H1 (cell line): Measurements from ENCODE around the gene KMT5C. TPM values are rescaled to one million over a fixed set of nuclear protein-coding genes. Genes with fewer than 3 reads are reported as not detected.

Experiments used
- CTCF ChIA-PET: fragments of 300-600 bp; sonication (Branson Sonifier 250); formaldehyde crosslinking; loops from one replicate; lab custom pipeline; 2021; ENCODE audit not compliant: partially characterized antibody; lab: Charles Lee
- POLR2A ChIA-PET: fragments of 300-600 bp; sonication (Branson Sonifier 250); formaldehyde crosslinking; loops from one replicate; lab custom pipeline; 2021; ENCODE audit warnings: inconsistent platforms; ENCODE audit not compliant: partially characterized antibody; lab: Charles Lee
- DNase-seq, 2 experiments: peaks; one replicate each; pipeline versions ENCODE4 v3.0.0 to v3.0.0-alpha.2; 2010 to 2022; ENCODE audit warnings: low spot score in 2 of 2, low read depth in 1 of 2, mixed read lengths in 1 of 2
- FAIRE-seq: peaks from 2 replicates; lab custom pipeline; 2011; peaks lifted over from hg19 to GRCh38; lab: Jason Lieb, UNC
- H2AFZ ChIP-seq: 2 replicates; pipeline ENCODE4 v1.8.1; 2012; ENCODE audit warnings: low read length, inconsistent platforms
- H2AK5ac ChIP-seq: 2 replicates; pipeline ENCODE4 v1.6.1; 2013; ENCODE audit warnings: low read depth, low read length
- H2BK120ac ChIP-seq: replicated peaks from 2 replicates; pipeline ENCODE3; 2013; ENCODE audit warnings: low read depth, low read length, inconsistent platforms
- H2BK12ac ChIP-seq: 2 replicates; pipeline ENCODE4 v1.6.1; 2013; ENCODE audit warnings: low read depth, low read length
- H2BK15ac ChIP-seq: 2 replicates; pipeline ENCODE4 v1.6.1; 2013; ENCODE audit warnings: low read length
- H2BK20ac ChIP-seq: 2 replicates; pipeline ENCODE4 v1.6.1; 2013; ENCODE audit warnings: low read length
- H2BK5ac ChIP-seq: 2 replicates; pipeline ENCODE4 v1.6.1; 2013; ENCODE audit warnings: low read depth, low read length
- H3K14ac ChIP-seq: 2 replicates; pipeline ENCODE4 v1.6.1; 2013; ENCODE audit warnings: inconsistent platforms; ENCODE audit not compliant: insufficient read length
- H3K18ac ChIP-seq: 2 replicates; pipeline ENCODE4 v1.6.1; 2013; ENCODE audit warnings: low read length; ENCODE audit errors: extremely low read depth
- H3K23ac ChIP-seq: 2 replicates; pipeline ENCODE4 v1.6.1; 2013; ENCODE audit warnings: inconsistent platforms; ENCODE audit not compliant: insufficient read length
- H3K23me2 ChIP-seq: 2 replicates; pipeline ENCODE4 v1.6.1; 2013; ENCODE audit warnings: low read depth, low read length
- H3K27ac ChIP-seq: 2 replicates; pipeline ENCODE4 v1.6.1; 2011; ENCODE audit warnings: low read depth, low read length, inconsistent platforms
- H3K27me3 ChIP-seq, 4 experiments: replicated peaks in 1 of 4; 1 replicate in 1 of 4; 2 replicates in 3 of 4; pipeline versions ENCODE4 v1.6.1 to v1.8.1; 2011 to 2013; ENCODE audit warnings: low read length in 3 of 4, mild to moderate bottlenecking in 3 of 4, inconsistent platforms in 2 of 4, mixed read lengths in 2 of 4, moderate library complexity in 1 of 4; ENCODE audit not compliant: control insufficient read depth in 3 of 4, insufficient read depth in 3 of 4; ENCODE audit errors: extremely low read depth in 1 of 4
- H3K36me3 ChIP-seq, 4 experiments: 2 replicates each; pipeline versions ENCODE4 v1.6.1 to v1.8.1; 2011 to 2013; ENCODE audit warnings: mild to moderate bottlenecking in 4 of 4, low read length in 3 of 4, moderate library complexity in 2 of 4, control low read depth in 1 of 4, inconsistent platforms in 1 of 4; ENCODE audit not compliant: insufficient read depth in 4 of 4, control insufficient read depth in 2 of 4
- H3K4ac ChIP-seq: replicated peaks from 2 replicates; pipeline ENCODE3; 2013; ENCODE audit warnings: low read length, low read depth, mixed read lengths, inconsistent platforms; ENCODE audit not compliant: insufficient read length
- H3K4me1 ChIP-seq, 4 experiments: replicated peaks in 1 of 4; 1 replicate in 1 of 4; 2 replicates in 3 of 4; pipeline versions ENCODE4 v1.6.1 to v1.8.1; 2011 to 2013; ENCODE audit warnings: low read length in 3 of 4, inconsistent platforms in 2 of 4, mixed read lengths in 1 of 4; ENCODE audit not compliant: insufficient read depth in 4 of 4, control insufficient read depth in 3 of 4
- H3K4me2 ChIP-seq, 2 experiments: 2 replicates each; pipeline versions ENCODE4 v1.6.1 to v1.8.1; 2011 to 2013; ENCODE audit warnings: low read depth in 2 of 2, low read length in 2 of 2, control low read depth in 1 of 2, inconsistent platforms in 1 of 2, mild to moderate bottlenecking in 1 of 2; ENCODE audit not compliant: insufficient read depth in 1 of 2
- H3K4me3 ChIP-seq, 4 experiments: fragments of 200-600, 300-600 bp in 1 of 4; sonication (generic), shearing (Covaris generic), sonication (Bioruptor Twin) in 1 of 4; 2 replicates each; pipeline versions ENCODE4 v1.5.1 to v1.8.1; 2011 to 2016; ENCODE audit warnings: low read length in 4 of 4, low read depth in 3 of 4, control low read depth in 2 of 4, inconsistent platforms in 2 of 4, mild to moderate bottlenecking in 2 of 4, mixed read lengths in 1 of 4, moderate library complexity in 1 of 4; ENCODE audit not compliant: insufficient read depth in 2 of 4; ENCODE audit errors: extremely low read depth in 1 of 4
- H3K56ac ChIP-seq: replicated peaks from 2 replicates; pipeline ENCODE3; 2013; ENCODE audit warnings: low read depth, mild to moderate bottlenecking, mixed read lengths, low read length, inconsistent platforms; ENCODE audit not compliant: insufficient read length
- H3K79me1 ChIP-seq: 2 replicates; pipeline ENCODE4 v1.6.1; 2013; ENCODE audit warnings: low read depth, low read length, control low read depth
- H3K79me2 ChIP-seq, 2 experiments: 2 replicates each; pipeline versions ENCODE4 v1.6.1 to v1.8.1; 2012 to 2013; ENCODE audit warnings: low read length in 2 of 2, mild to moderate bottlenecking in 2 of 2, inconsistent platforms in 1 of 2; ENCODE audit not compliant: insufficient read depth in 2 of 2, control insufficient read depth in 1 of 2
- H3K9ac ChIP-seq, 4 experiments: replicated peaks in 1 of 4; 1 replicate in 1 of 4; 2 replicates in 3 of 4; pipeline versions ENCODE4 v1.6.1 to v1.8.1; 2011 to 2013; ENCODE audit warnings: low read depth in 3 of 4, low read length in 3 of 4, control low read depth in 2 of 4, mild to moderate bottlenecking in 2 of 4, moderate library complexity in 2 of 4, inconsistent platforms in 1 of 4; ENCODE audit errors: extremely low read depth in 1 of 4
- H3K9me3 ChIP-seq, 2 experiments: 2 replicates each; pipeline versions ENCODE4 v1.6.1 to v1.8.1; 2012 to 2013; ENCODE audit warnings: mild to moderate bottlenecking in 2 of 2, moderate library complexity in 2 of 2, control low read depth in 1 of 2, inconsistent platforms in 1 of 2, low read depth in 1 of 2, low read length in 1 of 2, mixed read lengths in 1 of 2; ENCODE audit not compliant: insufficient read depth in 2 of 2
- H4K20me1 ChIP-seq, 2 experiments: replicated peaks in 1 of 2; 2 replicates each; pipeline versions ENCODE3 to v1.8.1; 2011 to 2013; ENCODE audit warnings: inconsistent platforms in 2 of 2, low read length in 2 of 2, mild to moderate bottlenecking in 1 of 2; ENCODE audit not compliant: insufficient read depth in 2 of 2, control insufficient read depth in 1 of 2
- H4K5ac ChIP-seq: 2 replicates; pipeline ENCODE4 v1.6.1; 2013; ENCODE audit warnings: low read length, low read depth, mixed read lengths, inconsistent platforms; ENCODE audit not compliant: insufficient read length
- H4K8ac ChIP-seq: 2 replicates; pipeline ENCODE4 v1.8.0; 2013; ENCODE audit warnings: mild to moderate bottlenecking, moderate library complexity, low read length, inconsistent platforms; ENCODE audit not compliant: insufficient read depth; ENCODE audit errors: extremely low read depth
- H4K91ac ChIP-seq: replicated peaks from 2 replicates; pipeline ENCODE3; 2013; ENCODE audit warnings: low read length, mixed read lengths, inconsistent platforms; ENCODE audit not compliant: insufficient read length
- ATF2 ChIP-seq: IDR thresholded peaks from 2 replicates; pipeline ENCODE4 v1.6.1; 2012; ENCODE audit warnings: low read length, inconsistent platforms
- CTBP2 ChIP-seq: IDR thresholded peaks from 2 replicates; pipeline ENCODE4 v1.7.0; 2011; ENCODE audit warnings: borderline replicate concordance, mild to moderate bottlenecking, moderate library complexity, mixed read lengths, low read length; ENCODE audit not compliant: insufficient read depth, insufficient read length
- JUND ChIP-seq: IDR thresholded peaks from 2 replicates; pipeline ENCODE4 v1.6.1; 2011; ENCODE audit warnings: mild to moderate bottlenecking, improper control_type of control experiment, low read length
- KDM4A ChIP-seq: IDR thresholded peaks from one replicate; pipeline ENCODE4 v1.7.1; 2012; ENCODE audit warnings: low read depth, mild to moderate bottlenecking, moderate library complexity, low read length, inconsistent platforms; ENCODE audit not compliant: severe bottlenecking
- MAX ChIP-seq: IDR thresholded peaks from 2 replicates; pipeline ENCODE4 v1.6.1; 2012; ENCODE audit warnings: inconsistent platforms
- POLR2AphosphoS5 ChIP-seq: IDR thresholded peaks from 2 replicates; pipeline ENCODE4 v1.6.1; 2011; ENCODE audit warnings: low read depth, low read length
- RXRA ChIP-seq: IDR thresholded peaks from 2 replicates; pipeline ENCODE4 v1.6.1; 2011; ENCODE audit warnings: low read depth, mild to moderate bottlenecking, low read length, moderate library complexity; ENCODE audit not compliant: insufficient read depth
- SIRT6 ChIP-seq: IDR thresholded peaks from one replicate; pipeline ENCODE4 v1.7.1; 2012; ENCODE audit warnings: low read length, inconsistent platforms
- SIX5 ChIP-seq: IDR thresholded peaks from 2 replicates; pipeline ENCODE4 v1.6.1; 2011; ENCODE audit warnings: mild to moderate bottlenecking, low read depth, low read length
- SP1 ChIP-seq: IDR thresholded peaks from 2 replicates; pipeline ENCODE4 v1.6.1; 2011; ENCODE audit warnings: low read depth, low read length
- ZNF274 ChIP-seq: IDR thresholded peaks from 2 replicates; pipeline ENCODE4 v1.7.0; 2012; ENCODE audit warnings: low read length, borderline replicate concordance; ENCODE audit errors: extremely low read depth
- WGBS, 2 experiments: shearing (Covaris generic) in 1 of 2; methylation state at CpG; one replicate each; pipeline versions ENCODE4 v1.1.6 to v1.1.7; 2013 to 2015; ENCODE audit warnings: low lambda C conversion rate in 2 of 2, mixed read lengths in 2 of 2, inconsistent platforms in 1 of 2, low coverage in 1 of 2, missing lambda C conversion rate in 1 of 2; ENCODE audit not compliant: insufficient replicate concordance in 2 of 2, insufficient coverage in 1 of 2, insufficient read length in 1 of 2; ENCODE audit errors: extremely low coverage in 1 of 2, missing lambda C conversion rate in 1 of 2; 5-methylcytosine and 5-hydroxymethylcytosine counted together
- polyA plus RNA-seq, 7 experiments: library from polyadenylated mRNA; depleted of rRNA in 3 of 7; stranded (reverse) in 5 of 7; unstranded in 2 of 7; fragments of >200 nt in 5 of 7; fragments of 200-250 nt in 2 of 7; gene quantifications; 1 replicate in 5 of 7; 2 replicates in 1 of 7; 4 replicates in 1 of 7; pipeline versions ENCODE4 v1.2.1 to v1.2.3, GENCODE V29; 2011 to 2013; ENCODE audit warnings: missing spikeins in 2 of 7, mixed read lengths in 2 of 7
- total RNA-seq: library from RNA; stranded (reverse); fragmentation: NEBNext Ultra II Directional; extraction: Animal tissue kit (Norgen Biotek cat#: 25700); gene quantifications from 2 replicates; pipeline ENCODE4 v1.2.1, GENCODE V29; 2021

The KMT5C gene
- total and polyA plus RNA-seq, 2 of the 8 experiments (the other 6 are each of a cell fraction or from before 2014, with no cell fraction given), result 24.9 to 31.5 TPM

- no peak overlapping the region for H4K5ac ChIP-seq
- H3K27ac ChIP-seq, result no peak overlapping the region
- DNase-seq, result no peak
- H3K23ac ChIP-seq, result no peak overlapping the region
- peaks cover 0 to 10% (median 5%) of the 10 kb centered on the region in 4 experiments; a peak in 6 of 7 replicates for H3K4me1 ChIP-seq
- no peak overlapping the region for H3K4me3 ChIP-seq
- H2BK5ac ChIP-seq, result no peak overlapping the region
- no peak for FAIRE-seq
- H3K9me3 ChIP-seq, result no peaks in the 10 kb centered on the region
- ChIA-PET POLR2A (interaction anchor here (0.7 to 4.3 kb wide), 15 partner anchors 9 to 277 kb away, joined by 3 to 23 read pairs (median 5); partner anchors contain the start of genes FIZ1, KMT5C, UBE2S and ZNF524), CTCF (interaction anchor here (0.6 to 2.7 kb wide), 6 partner anchors 11 to 401 kb away, joined by 3 to 18 read pairs (median 10); partner anchors contain the start of gene TMEM238)
- H2BK20ac ChIP-seq, result no peak overlapping the region
- WGBS, 2 experiments, result 75% methylated on average over 11 of the region's 12 CpGs; no CpG with 5 or more reads in 1 of the 2 experiments
- no peak overlapping the region for H2BK15ac ChIP-seq
- H3K79me2 ChIP-seq, result no peaks in the 10 kb centered on the region
- H4K8ac ChIP-seq, result no peak overlapping the region
- no peak overlapping the region for H2AFZ ChIP-seq
- no peaks in the 10 kb centered on the region for H4K20me1 ChIP-seq
- H3K18ac ChIP-seq, result no peak overlapping the region; the same call in 1 of the 2 replicates
- H3K56ac ChIP-seq, result no peak overlapping the region
- no peaks in the 10 kb centered on the region for H3K27me3 ChIP-seq
- H3K14ac ChIP-seq, result no peak overlapping the region
- H3K23me2 ChIP-seq, result peaks cover 2% of the 10 kb centered on the region; the same call in 1 of the 2 replicates
- H4K91ac ChIP-seq, result no peak overlapping the region
- H3K4ac ChIP-seq, result no peak overlapping the region
- H2BK120ac ChIP-seq, result no peak overlapping the region
- H3K4me2 ChIP-seq, result no peak overlapping the region; a peak in 1 of 4 replicates
- H3K9ac ChIP-seq, result no peak overlapping the region; a peak in 1 of 7 replicates
- H2BK12ac ChIP-seq, result peak overlapping the region; percentile 50; the same call in 1 of the 2 replicates
- H3K79me1 ChIP-seq, result no peaks in the 10 kb centered on the region
- H2AK5ac ChIP-seq, result 0 out of 2 replicates have a peak overlapping the region, but pooled peaks have one; percentile 86
- H3K36me3 ChIP-seq, result no peaks in the 10 kb centered on the region
- TF ChIP-seq JUND, result no peak
- no peak for TF ChIP-seq POLR2AphosphoS5
- TF ChIP-seq SIRT6, result no peak
- TF ChIP-seq ZNF274, result no peak
- no peak for TF ChIP-seq SIX5
- TF ChIP-seq ATF2, result no peak
- no peak for TF ChIP-seq RXRA
- TF ChIP-seq KDM4A, result no peak
- no peak for TF ChIP-seq SP1
- no peak for TF ChIP-seq MAX
- no peak for TF ChIP-seq CTBP2
Observed at GRCh38 chr19:55322204-55322885, 17.3 kb upstream of the KMT5C start.
